Stimulated activated naive CD8-positive, alpha-beta T cell treated with anti-CD3 and anti-CD28 coated beads, Interleukin-15, amount 100 ng/mL, for 72 hours (primary cell): ENCODE data around the gene DHX16.

Experiments
- ATAC-seq: fragments of 150-1000 bp; cut with Tn5 transposase; 2 replicates; pipeline ENCODE4 v1.10.0; 2021; ENCODE audit warnings: mild to moderate bottlenecking, moderate library complexity
- DNase-seq, 2 donors: peaks; one replicate each; pipeline ENCODE4 v3.0.0; 2021 to 2022
- H3K27ac Mint-ChIP-seq, 2 donors: one replicate each; pipeline ENCODE4 v1.8.0; 2022; ENCODE audit warnings: mild to moderate bottlenecking in 2 of 2, mixed read lengths in 2 of 2, moderate library complexity in 2 of 2
- H3K27me3 Mint-ChIP-seq: one replicate; pipeline ENCODE4 v1.8.0; 2022; ENCODE audit warnings: mixed read lengths
- H3K4me1 Mint-ChIP-seq: one replicate; pipeline ENCODE4 v1.8.0; 2022; ENCODE audit warnings: mild to moderate bottlenecking, mixed read lengths
- H3K4me3 Mint-ChIP-seq, 2 donors: one replicate each; pipeline ENCODE4 v1.8.0; 2022; ENCODE audit warnings: mild to moderate bottlenecking in 2 of 2, mixed read lengths in 2 of 2, moderate library complexity in 1 of 2
- H3K9me3 Mint-ChIP-seq, 2 donors: one replicate each; pipeline ENCODE4 v1.8.0; 2022; ENCODE audit warnings: mixed read lengths in 2 of 2

Gene DHX16

DNA sequence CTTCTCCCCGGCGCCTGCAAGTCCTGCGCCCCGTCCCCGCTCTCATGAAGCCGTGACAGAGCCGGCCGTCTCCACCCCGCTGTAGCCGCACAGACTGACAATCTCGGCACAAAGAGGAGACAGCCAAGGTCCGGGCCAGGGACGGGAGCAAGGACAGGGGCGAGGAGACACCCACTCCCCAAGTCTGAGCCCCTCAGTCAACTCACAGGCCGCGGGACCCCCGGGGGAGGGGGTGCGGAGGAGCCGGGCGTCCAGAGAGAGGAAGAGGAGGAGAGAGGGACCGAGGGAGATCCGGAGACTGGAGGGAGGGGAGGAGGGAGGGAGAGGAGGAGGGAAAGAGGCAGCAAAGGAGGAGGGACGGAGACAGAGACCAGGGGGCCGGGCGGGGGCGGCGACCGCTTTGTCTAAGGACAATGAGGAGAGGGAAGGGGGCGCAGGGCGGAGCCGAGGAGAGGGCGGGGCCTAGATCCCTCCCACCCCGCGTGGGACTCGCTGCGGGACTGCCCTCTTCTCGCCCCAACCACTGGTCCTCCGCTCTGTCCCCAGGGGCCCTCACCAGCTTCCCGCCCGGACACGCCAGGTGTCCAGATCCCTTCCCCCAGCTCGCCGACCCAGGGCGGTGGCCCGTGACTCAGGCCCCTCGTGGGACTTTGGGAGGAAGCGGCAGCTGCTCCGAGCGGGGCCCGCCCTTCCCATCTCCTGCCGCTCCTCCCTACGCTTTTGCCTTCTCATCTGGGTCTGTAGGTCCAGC is 14.3 kb upstream of the DHX16 start:
- peaks cover 42% of the 10 kb centered on the region for H3K4me1 Mint-ChIP-seq
- ATAC-seq, result peak; percentile 23
- peak; percentile 65 to 77 for DNase-seq
- peak overlapping the region; percentile 86 to 94 for H3K4me3 Mint-ChIP-seq
- H3K27ac Mint-ChIP-seq, result peak overlapping the region; percentile 48 to 91
- H3K27me3 Mint-ChIP-seq, result no peaks in the 10 kb centered on the region
- no peaks in the 10 kb centered on the region for H3K9me3 Mint-ChIP-seq

DNA sequence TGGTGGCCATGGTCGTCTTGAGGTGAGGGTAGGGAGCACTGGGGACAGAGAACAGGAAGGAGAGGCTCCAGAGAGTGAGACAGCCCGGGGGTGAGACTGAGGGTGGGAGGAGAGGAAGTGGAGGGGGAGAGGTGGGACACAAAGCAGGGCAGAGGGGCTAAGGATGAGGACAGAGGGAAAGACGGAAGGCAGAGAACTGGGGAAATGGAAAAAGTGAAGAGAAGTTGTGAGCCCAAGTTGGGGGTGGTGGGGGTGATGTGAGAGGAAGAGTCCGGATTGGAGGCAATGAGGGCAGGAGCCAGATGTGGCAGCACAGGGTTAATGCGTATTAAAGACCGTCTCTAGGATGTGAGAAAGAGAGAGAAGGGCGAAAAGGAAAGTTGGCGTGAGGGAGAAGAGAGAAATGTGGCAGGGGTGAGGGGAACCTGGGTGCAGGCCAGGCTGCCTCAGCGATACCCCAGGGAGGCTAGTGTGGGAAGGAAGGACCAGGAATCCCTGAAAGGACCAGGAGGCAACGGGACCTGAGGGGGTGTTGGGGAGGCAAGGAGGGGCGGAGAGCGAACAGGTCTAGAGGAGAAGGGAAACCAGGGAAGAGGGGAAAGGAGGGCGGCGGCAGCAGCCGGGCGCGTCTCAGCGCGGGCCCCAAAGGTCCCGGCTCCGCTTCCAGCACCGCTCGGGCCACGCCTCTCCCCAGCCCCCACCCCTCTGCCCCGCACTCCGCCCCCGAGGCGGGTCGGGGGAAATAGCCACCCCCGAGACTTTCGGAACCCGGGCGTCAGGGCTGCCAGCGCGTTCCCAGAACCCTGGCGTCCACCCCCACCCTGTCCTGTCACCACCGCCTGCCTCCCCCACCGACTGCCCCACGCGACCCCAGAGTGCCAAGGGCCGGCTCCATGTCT is 13.5 kb upstream of the DHX16 start, which contains the start of gene PPP1R18:
Gene PPP1R18, minus strand, starts transcription at position 637 of the 899 bp plus-strand sequence. Its CDS starts 627 bp downstream, at position 10.
- Mint-ChIP-seq H3K4me1 (peaks cover 36% of the 10 kb centered on the region), H3K9me3 (no peaks in the 10 kb centered on the region)

DNA sequence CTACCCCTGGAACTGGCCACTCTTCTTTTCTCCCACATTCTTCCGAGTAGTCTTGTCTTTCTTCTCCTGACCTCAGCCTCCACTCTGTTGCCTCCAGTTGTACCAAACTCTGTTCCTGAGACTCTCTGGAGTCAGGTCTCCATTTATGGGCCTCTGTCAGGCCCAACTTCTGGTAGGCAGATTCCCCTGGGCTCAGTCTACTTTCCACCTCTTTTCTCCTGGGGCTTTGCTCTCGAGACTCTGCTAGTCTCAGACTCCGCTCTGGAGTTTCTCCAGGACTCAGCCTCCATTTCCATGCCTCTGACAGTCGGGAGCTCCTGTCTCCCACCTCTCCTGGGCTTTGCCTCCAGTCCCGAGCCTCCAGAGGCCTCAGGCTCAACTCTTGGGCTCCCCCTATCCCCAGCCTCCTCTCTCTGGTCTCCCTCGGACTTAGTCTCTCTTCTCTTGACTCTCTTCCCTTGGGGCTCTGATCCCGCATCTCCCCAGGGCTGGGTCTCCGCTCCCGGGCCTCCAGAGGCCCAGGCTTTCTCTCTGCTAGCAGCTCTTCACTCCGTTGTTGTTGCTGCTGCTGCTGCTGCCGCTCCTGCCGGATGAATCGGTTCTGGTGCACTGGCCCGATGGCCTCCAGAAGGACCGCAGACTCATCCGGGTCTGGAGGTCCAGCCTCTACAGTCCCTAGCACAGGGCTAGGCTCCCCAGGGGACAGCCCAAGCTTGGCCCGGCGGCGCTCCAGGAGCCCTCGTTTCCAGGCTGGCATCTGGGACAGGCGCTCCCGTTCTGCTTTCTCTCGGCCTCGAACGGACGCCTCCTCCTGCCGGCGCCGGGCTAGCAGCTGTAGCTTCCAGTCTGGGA is 12.6 kb upstream of the DHX16 start:
- ATAC-seq (no peak), DNase-seq (peak in 1 of 2 donors; percentile 40)
- Mint-ChIP-seq H3K9me3 (no peaks in the 10 kb centered on the region), H3K27ac (peak overlapping the region; percentile 86 to 94), H3K4me3 (peak overlapping the region; percentile 86 to 94), H3K4me1 (peaks cover 41% of the 10 kb centered on the region), H3K27me3 (no peaks in the 10 kb centered on the region)

More for the DNA sequence above, 13.5 kb upstream of the DHX16 start, which contains the start of gene PPP1R18:
- Mint-ChIP-seq H3K27me3 (no peaks in the 10 kb centered on the region), H3K27ac (peak within 1 kb of the TSS; percentile 86 to 94), H3K4me3 (peak within 1 kb of the TSS; percentile 86 to 94)
- peak; percentile 66 to 83 for DNase-seq
- peak; percentile 55 for ATAC-seq

DNA sequence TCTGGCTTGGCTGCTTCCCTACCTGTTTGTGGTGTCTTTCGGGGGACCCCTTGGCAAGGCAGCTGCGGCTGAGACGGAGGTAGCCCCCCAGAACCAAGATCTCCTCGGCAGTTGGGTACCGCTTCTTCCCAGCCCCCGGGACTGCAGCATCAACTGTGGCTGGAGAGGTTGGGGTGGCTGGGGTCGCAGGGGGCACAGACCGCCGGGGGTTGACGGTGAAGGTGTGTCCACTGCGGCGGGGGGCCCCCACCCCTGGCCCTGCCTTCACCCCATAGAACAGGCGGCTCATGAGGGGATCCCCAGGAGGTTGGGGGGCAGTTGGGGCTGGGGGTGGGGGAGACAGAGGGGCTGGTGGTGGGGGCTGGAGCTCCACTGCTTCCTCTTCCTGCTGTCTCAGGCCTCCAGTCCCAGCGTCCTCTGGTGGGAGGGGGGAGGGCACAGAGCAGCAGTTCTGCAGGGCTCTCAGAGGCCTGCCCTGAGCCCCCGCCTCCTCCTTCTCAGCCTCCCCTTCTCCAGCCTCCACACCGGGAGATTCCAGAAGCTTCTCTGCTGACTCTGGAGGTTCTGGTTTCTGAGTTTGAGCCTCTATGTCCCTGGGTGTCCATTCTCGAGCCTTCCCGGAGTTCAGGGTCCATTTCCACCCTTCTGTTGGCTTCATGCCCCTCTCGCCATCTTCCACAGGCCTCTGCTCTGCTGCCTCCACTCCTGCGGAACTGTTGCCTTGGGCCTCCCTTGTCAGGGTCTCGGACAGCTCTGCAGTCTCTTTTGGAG is 11.8 kb upstream of the DHX16 start:
- peak overlapping the region; percentile 86 to 97 for H3K27ac Mint-ChIP-seq
- peaks cover 41% of the 10 kb centered on the region for H3K4me1 Mint-ChIP-seq
- ATAC-seq (no peak), DNase-seq (peak; percentile 41 to 69)
- peak overlapping the region; percentile 86 to 94 for H3K4me3 Mint-ChIP-seq
- no peaks in the 10 kb centered on the region for H3K27me3 Mint-ChIP-seq
- no peaks in the 10 kb centered on the region for H3K9me3 Mint-ChIP-seq

DNA sequence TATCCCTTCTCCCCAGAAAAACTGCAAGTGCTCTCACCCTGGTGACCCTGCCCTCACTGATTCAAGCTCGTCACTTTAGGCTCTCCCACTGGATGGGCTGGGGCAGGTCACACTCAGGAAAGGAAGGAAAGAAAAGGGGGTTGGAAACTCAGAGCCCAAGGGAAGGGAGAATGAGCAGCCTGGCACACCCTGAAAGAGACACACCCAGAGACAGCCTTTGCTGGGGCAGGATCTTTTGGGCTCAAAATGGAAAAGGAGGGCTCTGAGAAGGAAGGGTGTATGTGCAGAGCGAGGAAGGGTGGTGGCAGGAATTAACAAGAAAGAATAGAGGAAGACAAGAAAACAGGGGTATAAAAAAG is 11.2 kb upstream of the DHX16 start:
- Mint-ChIP-seq H3K4me3 (peak overlapping the region; percentile 86 to 94), H3K27ac (peak overlapping the region; percentile 85 to 97), H3K27me3 (no peaks in the 10 kb centered on the region), H3K9me3 (no peaks in the 10 kb centered on the region), H3K4me1 (peaks cover 41% of the 10 kb centered on the region)
- ATAC-seq, result no peak
- no peak for DNase-seq

DNA sequence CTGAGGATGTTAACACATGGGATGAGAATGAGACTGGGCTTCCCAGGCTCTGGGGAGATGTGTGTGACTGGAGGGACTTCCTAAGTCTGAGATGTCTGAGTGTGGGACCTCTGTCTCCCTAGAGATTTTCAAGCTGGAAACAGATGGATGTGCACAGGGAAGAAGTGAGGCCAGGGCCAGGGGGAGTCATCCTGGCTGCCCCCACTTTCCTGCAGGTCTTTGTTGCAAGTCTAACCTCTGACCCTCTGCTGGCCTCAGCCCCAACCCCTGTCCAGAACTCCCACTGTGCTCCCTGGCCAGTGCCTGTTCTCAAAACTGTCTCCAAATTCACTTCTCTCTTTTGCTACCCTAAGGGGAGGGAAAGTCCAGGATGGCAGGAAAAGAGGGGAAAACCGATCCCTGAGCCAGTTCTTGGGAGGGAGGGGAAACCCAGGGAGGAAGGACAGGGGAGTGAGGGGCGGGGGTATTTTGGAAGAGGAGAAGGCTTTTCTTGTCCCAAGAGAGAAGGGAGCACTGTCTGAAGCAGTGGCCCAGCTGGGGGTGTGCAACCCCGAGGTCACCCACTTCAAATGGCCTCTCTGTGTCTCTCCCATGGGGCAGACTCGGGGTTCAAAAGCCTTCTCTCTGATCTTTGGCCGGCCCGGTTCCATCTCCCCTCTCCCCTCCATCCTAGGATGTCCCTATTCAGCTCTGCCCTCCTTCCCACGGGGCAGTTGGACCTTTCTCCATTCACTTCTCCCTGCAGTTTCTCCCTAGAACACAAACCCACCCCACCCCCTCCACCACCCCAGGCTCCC is 10.6 kb upstream of the DHX16 start:
- Mint-ChIP-seq H3K4me3 (peak overlapping the region; percentile 86 to 94), H3K27ac (peak overlapping the region; percentile 96 to 97), H3K4me1 (peaks cover 41% of the 10 kb centered on the region), H3K9me3 (no peaks in the 10 kb centered on the region), H3K27me3 (no peaks in the 10 kb centered on the region)
- DNase-seq, result peak in 1 of 2 donors; percentile 29
- ATAC-seq, result no peak

DNA sequence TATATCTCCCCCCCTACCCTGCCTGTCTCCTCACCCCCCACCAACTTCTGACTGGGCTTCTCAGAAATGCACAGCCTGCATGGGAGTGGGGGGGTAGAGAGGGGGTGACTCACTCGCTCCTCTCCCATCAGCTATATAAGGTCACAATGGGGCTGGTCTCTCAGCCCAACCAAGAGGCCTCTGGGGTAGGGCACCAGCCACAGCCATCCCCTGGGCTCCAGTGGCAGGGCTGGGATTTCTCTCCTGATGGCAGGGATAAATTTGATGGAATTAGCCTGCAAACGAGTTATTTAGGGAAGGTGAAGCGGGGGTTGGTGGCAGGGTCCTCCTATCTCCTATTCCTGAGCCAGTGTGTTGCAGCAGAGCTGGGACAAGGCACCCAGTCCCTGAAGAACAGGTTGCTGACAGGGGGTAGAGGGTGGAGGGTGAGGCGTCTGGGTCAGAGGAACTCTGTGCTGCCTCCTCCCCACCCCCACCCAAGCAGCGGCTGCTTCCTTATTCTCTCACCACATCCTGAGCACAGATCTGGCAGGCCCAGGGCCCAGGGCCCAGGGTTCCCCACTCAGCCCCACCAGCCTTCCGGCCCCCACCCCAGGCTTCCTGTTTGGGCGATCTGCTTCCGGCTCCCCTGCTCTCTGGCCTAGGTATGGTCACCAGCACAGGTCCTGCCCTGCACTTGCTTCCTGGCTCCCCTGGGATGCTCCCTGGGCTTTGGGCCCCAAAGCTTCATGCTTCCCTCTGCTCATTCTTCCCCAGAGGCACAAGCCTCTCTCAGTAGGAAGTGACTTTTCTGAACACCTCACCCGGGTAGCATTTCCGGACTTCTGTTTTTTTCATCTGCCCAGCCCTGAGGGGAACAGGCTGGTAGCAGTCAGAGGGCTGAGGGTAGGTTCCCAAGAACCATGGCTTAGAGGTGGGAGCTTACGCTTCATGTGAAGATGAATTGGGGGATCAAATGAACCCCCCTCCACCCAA is 9.6 kb upstream of the DHX16 start:
- peak; percentile 81 for ATAC-seq
- Mint-ChIP-seq H3K27ac (peak overlapping the region; percentile 96 to 97), H3K4me3 (peak overlapping the region; percentile 86 to 94), H3K4me1 (peaks cover 33% of the 10 kb centered on the region), H3K9me3 (no peaks in the 10 kb centered on the region), H3K27me3 (no peaks in the 10 kb centered on the region)
- DNase-seq, result peak; percentile 83 to 92

DNA sequence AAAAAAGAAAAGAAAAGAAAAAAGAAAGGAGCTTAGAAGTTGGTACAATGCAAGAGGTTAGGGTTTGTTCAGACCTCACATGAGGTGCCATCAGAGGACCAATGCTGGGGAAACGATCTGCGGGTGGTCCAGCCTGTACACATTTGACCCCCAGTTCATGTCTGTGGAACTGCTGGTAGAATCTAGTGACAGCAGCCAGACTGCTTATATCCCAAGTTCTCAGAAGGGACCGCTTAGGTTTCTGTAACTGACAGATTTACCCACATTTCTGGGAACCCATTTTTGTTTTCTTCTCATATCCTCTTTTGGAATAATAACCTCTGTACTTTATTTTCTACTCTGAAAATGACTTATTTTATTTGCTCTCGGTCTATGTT is 8.9 kb upstream of the DHX16 start:
- peaks cover 35% of the 10 kb centered on the region for H3K4me1 Mint-ChIP-seq
- peak overlapping the region; percentile 86 to 94 for H3K4me3 Mint-ChIP-seq
- DNase-seq (peak in 1 of 2 donors; percentile 26), ATAC-seq (no peak)
- peak overlapping the region; percentile 96 to 97 for H3K27ac Mint-ChIP-seq
- no peaks in the 10 kb centered on the region for H3K27me3 Mint-ChIP-seq
- no peaks in the 10 kb centered on the region for H3K9me3 Mint-ChIP-seq

DNA sequence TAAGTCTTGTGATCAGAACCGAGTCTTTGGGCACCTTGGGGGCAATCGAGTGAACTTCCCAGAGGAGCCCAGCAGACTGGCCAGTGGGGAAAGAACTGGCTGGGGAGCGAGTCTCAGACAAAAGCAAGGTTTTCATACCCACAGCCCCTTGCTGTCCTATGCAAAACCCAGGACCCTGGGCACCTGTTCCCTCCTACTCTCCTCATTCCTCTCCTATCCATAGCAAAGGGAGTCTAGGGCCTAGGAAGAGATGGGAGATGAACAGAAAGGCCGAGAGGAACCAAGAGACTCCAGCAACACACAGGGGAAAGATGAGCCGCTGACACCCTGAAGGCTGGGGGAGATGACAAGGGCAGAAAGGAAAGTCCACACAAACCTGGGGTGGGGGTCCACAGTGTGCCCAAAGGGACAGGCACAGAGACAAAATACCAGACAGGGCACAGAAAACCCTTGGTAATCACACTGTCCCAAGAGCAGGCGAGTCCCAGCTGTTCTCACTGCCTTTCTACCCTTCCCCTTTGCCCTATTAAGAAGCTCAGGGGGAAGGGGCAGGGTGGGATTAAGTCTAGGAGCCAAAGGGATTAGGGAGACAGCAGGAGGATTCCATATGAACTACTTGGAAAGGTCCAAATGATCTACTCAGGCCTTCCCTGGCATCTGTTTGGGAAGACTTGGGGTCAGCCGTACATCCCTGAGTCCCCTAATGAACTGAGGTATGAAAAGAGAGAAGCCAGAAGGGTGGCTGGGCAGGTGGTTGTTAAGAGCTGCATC is 7.1 kb upstream of the DHX16 start:
- H3K4me1 Mint-ChIP-seq, result peaks cover 47% of the 10 kb centered on the region
- peak; percentile 26 to 29 for DNase-seq
- H3K27me3 Mint-ChIP-seq, result no peaks in the 10 kb centered on the region
- H3K9me3 Mint-ChIP-seq, result no peaks in the 10 kb centered on the region
- no peak for ATAC-seq
- peak overlapping the region; percentile 53 to 83 for H3K27ac Mint-ChIP-seq
- H3K4me3 Mint-ChIP-seq, result peak overlapping the region; percentile 86 to 94

DNA sequence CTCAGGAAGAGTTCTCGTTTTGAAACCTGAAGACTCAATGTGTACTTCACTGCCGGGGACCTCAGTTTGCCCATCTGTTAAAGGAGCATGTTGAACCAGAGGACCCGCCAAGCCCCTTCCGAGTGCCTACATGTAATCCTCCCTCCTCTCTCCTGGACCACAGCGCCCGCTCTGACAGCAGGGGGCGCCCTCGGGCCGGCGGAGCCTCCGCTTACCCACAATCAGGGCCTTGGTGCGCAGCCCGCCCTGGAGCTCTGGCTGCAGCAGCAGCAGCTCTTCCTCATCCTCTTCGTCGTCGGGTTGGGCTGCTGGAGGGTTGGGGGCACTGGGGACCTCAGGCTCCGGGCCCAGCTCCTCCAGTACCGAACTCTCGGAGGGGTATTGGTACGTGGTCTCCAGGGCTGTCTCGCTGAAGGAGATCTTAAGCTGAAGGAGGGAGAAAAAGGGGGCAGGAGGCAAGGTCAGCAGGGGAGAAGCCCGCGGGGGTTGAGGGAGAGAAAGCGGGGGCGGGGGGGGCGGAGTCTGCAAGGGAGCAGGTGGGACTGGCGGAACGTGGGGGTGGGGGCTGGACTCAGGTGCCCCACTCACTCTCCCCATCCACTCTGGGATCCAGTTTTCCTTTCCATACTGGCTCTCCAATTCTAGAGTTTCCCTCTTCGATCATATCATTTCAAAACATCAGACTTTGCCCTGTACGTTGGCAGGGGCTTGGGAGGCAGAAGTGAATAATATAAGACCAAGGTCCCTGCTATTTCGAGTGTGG is 6.3 kb upstream of the DHX16 start:
- Mint-ChIP-seq H3K4me1 (peaks cover 47% of the 10 kb centered on the region), H3K9me3 (no peaks in the 10 kb centered on the region), H3K27me3 (no peaks in the 10 kb centered on the region), H3K4me3 (peak overlapping the region; percentile 86 to 94), H3K27ac (peak overlapping the region; percentile 53 to 96)
- peak; percentile 92 to 94 for DNase-seq
- peak; percentile 51 for ATAC-seq

DNA sequence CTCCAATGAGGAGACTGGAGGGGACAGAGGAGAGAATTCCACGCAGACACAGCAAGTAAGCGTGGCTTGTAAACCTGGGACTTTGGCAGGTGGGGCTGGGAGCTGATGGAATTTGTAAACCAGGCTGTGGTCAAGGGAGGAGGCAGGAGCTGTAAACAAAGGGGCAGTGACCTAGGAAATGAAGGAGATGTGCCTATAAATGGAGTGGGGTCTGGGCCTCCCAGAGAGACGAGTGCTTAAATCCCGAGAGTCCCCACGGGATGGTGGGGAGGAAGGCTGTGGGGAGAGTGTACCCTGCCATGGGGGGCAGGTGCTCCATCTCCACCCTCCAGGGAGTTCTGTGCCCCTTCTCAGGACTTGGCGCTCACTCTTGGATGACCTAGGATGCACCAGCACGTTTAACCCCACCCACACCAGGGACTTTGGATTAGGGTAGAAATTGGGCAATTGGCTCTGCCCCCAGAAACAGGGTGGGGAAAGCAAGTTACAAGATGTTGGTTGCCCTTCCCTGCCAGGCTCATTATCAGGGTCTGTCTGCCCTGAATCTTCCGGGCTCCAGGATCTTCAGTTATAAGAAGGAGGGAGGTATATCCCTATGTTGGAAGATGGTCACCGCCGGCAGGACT is 4.0 kb upstream of the DHX16 start:
- Mint-ChIP-seq H3K4me3 (no peak overlapping the region), H3K9me3 (no peaks in the 10 kb centered on the region), H3K27me3 (no peaks in the 10 kb centered on the region), H3K27ac (peak overlapping the region; percentile 43 to 78), H3K4me1 (peaks cover 64% of the 10 kb centered on the region)
- no peak for ATAC-seq
- no peak for DNase-seq
